Measurements from ENCODE around the gene DNAJC16. TPM values are rescaled to one million over a fixed set of nuclear protein-coding genes. Genes with fewer than 3 reads are reported as not detected.
A peak's percentile ranks its signal among the peaks of the same experiment; 100 is the strongest.

Gene DNAJC16
- total and polyA plus RNA-seq, 2 of the 13 experiments (the other 11 are each of a cell fraction or from before 2014, with no cell fraction given) = 11.4 to 15.4 TPM

DNA sequence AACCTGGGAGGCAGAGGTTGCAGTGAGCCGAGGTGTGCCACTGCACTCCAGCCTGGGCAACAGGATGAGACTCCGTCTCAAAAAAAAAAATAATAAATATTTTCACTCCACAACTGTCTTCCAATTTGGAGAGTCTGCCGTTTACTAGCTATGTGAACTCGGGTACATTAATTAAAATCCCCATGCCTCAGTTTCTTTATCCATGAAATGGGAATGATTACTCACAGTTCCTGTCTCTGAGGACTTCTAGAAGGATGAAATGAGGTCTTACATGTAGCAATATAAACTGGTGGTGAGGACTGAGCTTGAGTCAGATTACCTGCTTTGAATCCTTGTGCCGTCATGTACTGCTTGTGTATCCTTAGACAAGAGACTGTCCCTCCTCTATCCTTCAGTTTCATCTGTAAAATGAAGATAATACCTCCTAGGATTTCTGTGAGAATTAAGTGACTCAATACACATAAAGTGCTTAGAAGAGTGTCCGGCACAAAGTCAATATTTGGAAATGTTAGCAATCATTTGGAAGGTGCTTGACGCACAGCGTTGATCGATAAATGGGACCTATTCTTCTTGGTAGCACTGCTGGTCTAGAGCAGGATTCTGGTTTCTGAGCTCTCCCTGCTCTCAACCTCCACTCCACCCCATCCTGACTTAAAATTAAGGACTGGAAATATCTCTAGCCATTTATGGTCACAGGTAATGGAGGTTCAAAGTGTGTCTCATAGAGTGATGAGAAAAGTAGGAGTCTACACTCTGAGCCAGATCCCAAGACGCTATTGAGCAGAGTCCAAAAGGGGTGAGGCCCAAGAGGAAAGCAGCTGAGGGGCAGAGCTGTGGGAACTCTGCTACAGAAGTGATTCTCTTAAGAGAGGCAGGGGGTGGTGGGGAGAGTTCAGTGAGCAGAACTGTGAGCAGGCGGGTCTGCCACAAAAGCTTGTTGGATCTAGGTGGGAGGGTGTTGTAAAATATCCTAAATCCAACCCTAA lies 79.0 kb downstream of the DNAJC16 start (continued):
- 0 out of 2 replicates have a peak, but pooled peaks have one; percentile 24 for TF ChIP-seq GFI1 (CRISPR knock-in tag; IDR thresholded peaks at IDR 0.05; ENCODE audit: borderline replicate concordance)
- no peak for TF ChIP-seq ZNF883 (CRISPR knock-in tag; IDR thresholded peaks at IDR 0.05; ENCODE audit: not compliant biosample characterization)
- no peak for TF ChIP-seq ZBTB37 (CRISPR knock-in tag; IDR thresholded peaks at IDR 0.05)
- TF ChIP-seq FOXP1 (IDR thresholded peaks at IDR 0.05) = no peak
- TF ChIP-seq FOXP1 (CRISPR knock-in tag; IDR thresholded peaks at IDR 0.05) = peak; percentile 62; the same call in 1 of the 2 replicates
- no peak for TF ChIP-seq AGO1 (IDR thresholded peaks at IDR 0.05; ENCODE audit: low read depth, low read length, poor library complexity, severe bottlenecking)
- TF ChIP-seq ZNF572 (CRISPR knock-in tag; IDR thresholded peaks at IDR 0.05) = no peak
- peak; percentile 66 for TF ChIP-seq SIX1 (CRISPR knock-in tag; IDR thresholded peaks at IDR 0.05; ENCODE audit: borderline replicate concordance)
- TF ChIP-seq ERF (CRISPR knock-in tag; IDR thresholded peaks at IDR 0.05) = peak; percentile 49; the same call in 1 of the 2 replicates
- TF ChIP-seq HDAC1 (CRISPR knock-in tag; IDR thresholded peaks at IDR 0.05) = no peak; the same call in 1 of the 2 replicates
- no peak for TF ChIP-seq DPF2 (CRISPR knock-in tag; IDR thresholded peaks at IDR 0.05; ENCODE audit: borderline replicate concordance, low read depth)
- peak; percentile 37; the same call in 1 of the 2 replicates for TF ChIP-seq CHD4 (IDR thresholded peaks at IDR 0.05; ENCODE audit: borderline replicate concordance, low read length)
- TF ChIP-seq TBX2 (CRISPR knock-in tag; IDR thresholded peaks at IDR 0.05; ENCODE audit: borderline replicate concordance) = peak; percentile 78
- TF ChIP-seq, protein P1, sequence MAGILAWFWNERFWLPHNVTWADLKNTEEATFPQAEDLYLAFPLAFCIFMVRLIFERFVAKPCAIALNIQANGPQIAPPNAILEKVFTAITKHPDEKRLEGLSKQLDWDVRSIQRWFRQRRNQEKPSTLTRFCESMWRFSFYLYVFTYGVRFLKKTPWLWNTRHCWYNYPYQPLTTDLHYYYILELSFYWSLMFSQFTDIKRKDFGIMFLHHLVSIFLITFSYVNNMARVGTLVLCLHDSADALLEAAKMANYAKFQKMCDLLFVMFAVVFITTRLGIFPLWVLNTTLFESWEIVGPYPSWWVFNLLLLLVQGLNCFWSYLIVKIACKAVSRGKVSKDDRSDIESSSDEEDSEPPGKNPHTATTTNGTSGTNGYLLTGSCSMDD (CRISPR knock-in tag; IDR thresholded peaks at IDR 0.05) = no peak
- peak; percentile 26; the same call in 1 of the 2 replicates for TF ChIP-seq E2F1 (CRISPR knock-in tag; IDR thresholded peaks at IDR 0.05)
- peak; percentile 15; the same call in 1 of the 2 replicates for TF ChIP-seq ADNP (CRISPR knock-in tag; IDR thresholded peaks at IDR 0.05)
- no peak for TF ChIP-seq ZNF468 (CRISPR knock-in tag; IDR thresholded peaks at IDR 0.05)
- 0 out of 2 replicates have a peak, but pooled peaks have one; percentile 12 for TF ChIP-seq ZNF160 (CRISPR knock-in tag; IDR thresholded peaks at IDR 0.05)
- no peak for TF ChIP-seq ARNT (IDR thresholded peaks at IDR 0.05)
- TF ChIP-seq FOXA3 (CRISPR knock-in tag; IDR thresholded peaks at IDR 0.05) = peak; percentile 88
- TF ChIP-seq HNRNPK (IDR thresholded peaks at IDR 0.05; ENCODE audit: low read depth, low read length, poor library complexity, severe bottlenecking) = no peak
- TF ChIP-seq FOSL1 (CRISPR knock-in tag; IDR thresholded peaks at IDR 0.05; ENCODE audit: borderline replicate concordance) = peak; percentile 31; the same call in 1 of the 2 replicates
- TF ChIP-seq NR2F2 (IDR thresholded peaks at IDR 0.05; ENCODE audit: borderline replicate concordance, low read depth) = no peak; the same call in 1 of the 2 replicates
- TF ChIP-seq, protein P2, sequence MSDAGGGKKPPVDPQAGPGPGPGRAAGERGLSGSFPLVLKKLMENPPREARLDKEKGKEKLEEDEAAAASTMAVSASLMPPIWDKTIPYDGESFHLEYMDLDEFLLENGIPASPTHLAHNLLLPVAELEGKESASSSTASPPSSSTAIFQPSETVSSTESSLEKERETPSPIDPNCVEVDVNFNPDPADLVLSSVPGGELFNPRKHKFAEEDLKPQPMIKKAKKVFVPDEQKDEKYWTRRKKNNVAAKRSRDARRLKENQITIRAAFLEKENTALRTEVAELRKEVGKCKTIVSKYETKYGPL (CRISPR knock-in tag; IDR thresholded peaks at IDR 0.05) = no peak
- no peak for TF ChIP-seq ELF4 (CRISPR knock-in tag; IDR thresholded peaks at IDR 0.05; ENCODE audit: borderline replicate concordance)
- no peak for TF ChIP-seq ZNF83 (CRISPR knock-in tag; IDR thresholded peaks at IDR 0.05; ENCODE audit: borderline replicate concordance)

Data from HepG2 (cell line).